ENCODE results near the gene ANGPTL4.
"Not testable (repeated sequence)": the region's sequence is repeated elsewhere in the genome, so short reads cannot be mapped to it uniquely, and the experiment has no call there.

ANGPTL4 gene

DNA sequence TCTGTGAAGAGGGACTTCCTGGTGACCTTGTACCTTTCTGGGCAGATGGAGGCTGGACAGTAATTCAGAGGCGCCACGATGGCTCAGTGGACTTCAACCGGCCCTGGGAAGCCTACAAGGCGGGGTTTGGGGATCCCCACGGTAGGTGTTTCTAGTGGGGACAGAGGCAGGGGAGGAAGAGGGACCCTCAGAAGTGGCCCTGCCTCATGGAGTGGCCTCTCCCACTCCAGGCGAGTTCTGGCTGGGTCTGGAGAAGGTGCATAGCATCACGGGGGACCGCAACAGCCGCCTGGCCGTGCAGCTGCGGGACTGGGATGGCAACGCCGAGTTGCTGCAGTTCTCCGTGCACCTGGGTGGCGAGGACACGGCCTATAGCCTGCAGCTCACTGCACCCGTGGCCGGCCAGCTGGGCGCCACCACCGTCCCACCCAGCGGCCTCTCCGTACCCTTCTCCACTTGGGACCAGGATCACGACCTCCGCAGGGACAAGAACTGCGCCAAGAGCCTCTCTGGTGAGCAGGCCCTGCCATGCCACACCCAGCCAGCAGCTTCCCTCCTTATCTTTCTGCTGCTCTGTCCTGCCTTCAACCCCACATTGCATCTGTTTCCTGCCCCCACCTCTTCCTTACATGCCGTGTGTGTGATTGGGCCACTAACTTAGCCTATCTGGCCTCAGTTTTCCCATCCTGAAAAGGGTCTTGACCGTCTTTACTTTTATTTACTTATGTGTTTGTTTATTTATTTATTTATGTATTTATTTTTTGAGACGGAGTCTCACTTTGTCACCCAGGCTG, 7.3 kb downstream of the ANGPTL4 start:
- H4K20me1 ChIP-seq (ENCODE audit: control insufficient read depth, insufficient read depth, low read depth, low read length), result no peaks in the 10 kb centered on the region
- no peaks in the 10 kb centered on the region for H3K9me2 ChIP-seq (replicated peaks; ENCODE audit: control insufficient read depth, low read length)
- no peak for TF ChIP-seq CTCF (IDR thresholded peaks at IDR 0.05; ENCODE audit: low read depth, low read length, poor library complexity, severe bottlenecking)
- TF ChIP-seq EZH2phosphoT487 (IDR thresholded peaks at IDR 0.05; ENCODE audit: borderline replicate concordance, low read length), result no peak
- H3K4me2 ChIP-seq (ENCODE audit: low read length), result no peak overlapping the region
- H3K27me3 ChIP-seq (ENCODE audit: control insufficient read depth, low read length), result no peaks in the 10 kb centered on the region; the same call in 1 of the 2 replicates
- H3K79me2 ChIP-seq (ENCODE audit: control insufficient read depth, low read length), result no peaks in the 10 kb centered on the region
- H3K36me3 ChIP-seq (ENCODE audit: control insufficient read depth, low read length), result no peaks in the 10 kb centered on the region
- H3K9me3 ChIP-seq (ENCODE audit: control insufficient read depth, insufficient read depth, low read length), result no peaks in the 10 kb centered on the region
- no peaks in the 10 kb centered on the region for H3K4me1 ChIP-seq (ENCODE audit: control insufficient read depth, low read length)
- H3K27ac ChIP-seq (ENCODE audit: low read depth, low read length), result no peak overlapping the region
- no peaks in the 10 kb centered on the region for H3F3A ChIP-seq (ENCODE audit: control insufficient read depth, insufficient read depth)
- no peak overlapping the region for H3K4me3 ChIP-seq (ENCODE audit: low read length)

DNA sequence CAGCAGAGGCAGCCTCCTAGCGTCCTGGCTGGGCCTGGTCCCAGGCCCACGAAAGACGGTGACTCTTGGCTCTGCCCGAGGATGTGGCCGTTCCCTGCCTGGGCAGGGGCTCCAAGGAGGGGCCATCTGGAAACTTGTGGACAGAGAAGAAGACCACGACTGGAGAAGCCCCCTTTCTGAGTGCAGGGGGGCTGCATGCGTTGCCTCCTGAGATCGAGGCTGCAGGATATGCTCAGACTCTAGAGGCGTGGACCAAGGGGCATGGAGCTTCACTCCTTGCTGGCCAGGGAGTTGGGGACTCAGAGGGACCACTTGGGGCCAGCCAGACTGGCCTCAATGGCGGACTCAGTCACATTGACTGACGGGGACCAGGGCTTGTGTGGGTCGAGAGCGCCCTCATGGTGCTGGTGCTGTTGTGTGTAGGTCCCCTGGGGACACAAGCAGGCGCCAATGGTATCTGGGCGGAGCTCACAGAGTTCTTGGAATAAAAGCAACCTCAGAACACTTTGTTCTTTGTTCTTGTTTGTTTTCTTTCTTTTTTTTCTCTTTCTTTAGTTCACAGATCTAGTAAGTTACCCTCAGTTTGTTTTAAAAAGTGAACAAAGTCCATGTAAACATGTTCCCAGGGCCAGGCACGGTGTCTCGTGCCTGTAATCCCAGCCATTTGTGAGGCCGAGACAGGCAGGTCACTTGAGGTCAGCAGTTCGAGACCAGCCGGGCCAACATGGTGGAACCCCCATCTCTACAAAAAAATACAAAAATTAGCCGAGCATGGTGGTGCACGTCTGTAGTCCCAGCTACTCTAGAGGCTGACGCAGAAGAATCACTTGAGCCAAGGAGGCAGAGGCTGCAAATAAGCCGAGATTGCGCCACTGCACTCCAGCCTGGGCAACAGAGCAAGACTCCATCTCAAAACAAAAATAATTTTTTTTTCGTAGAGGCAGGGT, 10.2 kb downstream of the ANGPTL4 start:
- TF ChIP-seq EZH2phosphoT487 (IDR thresholded peaks at IDR 0.05; ENCODE audit: borderline replicate concordance, low read length) (no peak), CTCF (IDR thresholded peaks at IDR 0.05; ENCODE audit: low read depth, low read length, poor library complexity, severe bottlenecking) (no peak)
- Histone ChIP-seq H3K9me2 (replicated peaks; ENCODE audit: control insufficient read depth, low read length) (no peaks in the 10 kb centered on the region), H3K4me2 (ENCODE audit: low read length) (no peak overlapping the region), H3F3A (ENCODE audit: control insufficient read depth, insufficient read depth) (no peaks in the 10 kb centered on the region), H3K9me3 (ENCODE audit: control insufficient read depth, insufficient read depth, low read length) (no peaks in the 10 kb centered on the region), H3K79me2 (ENCODE audit: control insufficient read depth, low read length) (no peaks in the 10 kb centered on the region), H3K4me1 (ENCODE audit: control insufficient read depth, low read length) (no peaks in the 10 kb centered on the region), H4K20me1 (ENCODE audit: control insufficient read depth, insufficient read depth, low read depth, low read length) (no peaks in the 10 kb centered on the region), H3K36me3 (ENCODE audit: control insufficient read depth, low read length) (no peaks in the 10 kb centered on the region), H3K4me3 (ENCODE audit: low read length) (no peak overlapping the region), H3K27me3 (ENCODE audit: control insufficient read depth, low read length) (no peaks in the 10 kb centered on the region), H3K27ac (ENCODE audit: low read depth, low read length) (no peak overlapping the region)

GRCh38 chr19:8375766-8376165, 11.8 kb downstream of the ANGPTL4 start:
- H3K79me2 ChIP-seq (ENCODE audit: control insufficient read depth, low read length); H3K4me1 ChIP-seq (ENCODE audit: control insufficient read depth, low read length); H3K36me3 ChIP-seq (ENCODE audit: control insufficient read depth, low read length); H3F3A ChIP-seq (ENCODE audit: control insufficient read depth, insufficient read depth); H3K4me2 ChIP-seq (ENCODE audit: low read length); H3K9me2 ChIP-seq (replicated peaks; ENCODE audit: control insufficient read depth, low read length); H4K20me1 ChIP-seq (ENCODE audit: control insufficient read depth, insufficient read depth, low read depth, low read length); H3K27me3 ChIP-seq (ENCODE audit: control insufficient read depth, low read length); H3K27ac ChIP-seq (ENCODE audit: low read depth, low read length); H3K4me3 ChIP-seq (ENCODE audit: low read length); H3K9me3 ChIP-seq (ENCODE audit: control insufficient read depth, insufficient read depth, low read length): not testable (repeated sequence)

- H3K79me2 ChIP-seq (ENCODE audit: control insufficient read depth, low read length); H3K4me3 ChIP-seq (ENCODE audit: low read length); H3K36me3 ChIP-seq (ENCODE audit: control insufficient read depth, low read length); H3K27me3 ChIP-seq (ENCODE audit: control insufficient read depth, low read length); H3F3A ChIP-seq (ENCODE audit: control insufficient read depth, insufficient read depth); H3K9me2 ChIP-seq (replicated peaks; ENCODE audit: control insufficient read depth, low read length); H3K4me2 ChIP-seq (ENCODE audit: low read length); H3K4me1 ChIP-seq (ENCODE audit: control insufficient read depth, low read length); H3K27ac ChIP-seq (ENCODE audit: low read depth, low read length); H4K20me1 ChIP-seq (ENCODE audit: control insufficient read depth, insufficient read depth, low read depth, low read length); H3K9me3 ChIP-seq (ENCODE audit: control insufficient read depth, insufficient read depth, low read length): not testable (repeated sequence)
Observed at GRCh38 chr19:8376373-8376974, 12.5 kb downstream of the ANGPTL4 start.

Measured in DOHH2 (cell line).